Subcutaneous abdominal adipose tissue (tissue), 5 donors: Measurements from ENCODE around the gene MDH2.

Experiments
- H3K27ac ChIP-seq: one replicate; pipeline ENCODE4 v1.7.0; 2013; ENCODE audit warnings: low read depth, mild to moderate bottlenecking, inconsistent platforms, low read length, moderate library complexity
- H3K27me3 ChIP-seq, 5 donors: one replicate each; pipeline ENCODE4 v1.7.0; 2013; ENCODE audit warnings: low read length in 5 of 5, inconsistent platforms in 1 of 5; ENCODE audit not compliant: control insufficient read depth in 5 of 5, insufficient read depth in 4 of 5
- H3K36me3 ChIP-seq, 5 donors: one replicate each; pipeline ENCODE4 v1.7.0; 2013; ENCODE audit warnings: low read length in 5 of 5; ENCODE audit not compliant: control insufficient read depth in 5 of 5, insufficient read depth in 5 of 5
- H3K4me1 ChIP-seq, 5 donors: one replicate each; pipeline ENCODE4 v1.7.0; 2013; ENCODE audit warnings: low read length in 5 of 5, mild to moderate bottlenecking in 3 of 5, moderate library complexity in 1 of 5; ENCODE audit not compliant: control insufficient read depth in 5 of 5, insufficient read depth in 5 of 5
- H3K4me3 ChIP-seq, 5 donors: one replicate each; pipeline ENCODE4 v1.7.0; 2013; ENCODE audit warnings: low read length in 5 of 5, low read depth in 1 of 5
- H3K9ac ChIP-seq, 5 donors: one replicate each; pipeline ENCODE4 v1.7.0; 2013; ENCODE audit warnings: low read length in 5 of 5, mild to moderate bottlenecking in 4 of 5, moderate library complexity in 3 of 5
- H3K9me3 ChIP-seq, 5 donors: one replicate each; pipeline ENCODE4 v1.7.0; 2013; ENCODE audit warnings: low read length in 5 of 5; ENCODE audit not compliant: control insufficient read depth in 5 of 5
- donor health status: healthy.
- donor health status: healthy.
- donor health status: healthy.
- donor health status: healthy.
- donor health status: healthy.

Gene MDH2

DNA sequence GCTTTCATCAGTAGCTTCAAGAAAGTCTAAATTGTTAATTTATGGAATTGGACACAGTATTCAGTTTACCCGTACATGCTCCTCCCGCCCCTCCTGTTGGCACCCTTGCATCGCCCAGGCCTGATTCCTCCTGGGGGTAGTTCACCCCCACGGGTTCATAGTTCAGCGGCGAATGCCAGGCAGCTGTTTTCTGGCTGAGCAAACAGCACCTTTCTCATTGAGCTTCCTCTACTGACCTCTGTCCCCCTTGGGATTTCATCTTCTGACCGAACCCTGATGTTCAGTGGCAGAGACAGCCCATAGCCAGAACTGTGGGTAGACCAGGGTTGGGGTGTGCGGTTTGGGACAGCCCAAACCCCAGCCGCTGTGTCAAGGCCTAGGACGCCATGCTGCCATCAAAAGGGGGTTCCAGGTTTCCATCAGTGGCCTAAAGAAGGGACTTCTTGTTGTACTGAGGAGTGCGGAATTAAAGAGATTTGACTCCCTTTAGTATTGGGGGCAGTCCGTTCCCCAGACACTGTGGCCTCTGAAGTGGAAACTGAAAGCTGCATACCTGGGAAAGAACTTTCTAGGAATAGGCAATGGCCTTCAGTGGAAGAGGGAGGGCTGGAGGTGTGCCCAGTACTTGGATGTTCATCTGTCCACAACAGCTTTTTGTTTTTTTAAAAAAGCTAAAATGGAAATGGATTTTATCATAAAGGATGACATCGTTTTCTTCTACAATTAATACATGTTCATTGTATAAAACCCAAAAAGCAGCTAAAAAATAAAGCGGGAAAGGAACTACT is 19.0 kb downstream of the MDH2 start:
- H3K36me3 ChIP-seq = peaks cover 3 to 59% (median 55%) of the 10 kb centered on the region in 5 donors

DNA sequence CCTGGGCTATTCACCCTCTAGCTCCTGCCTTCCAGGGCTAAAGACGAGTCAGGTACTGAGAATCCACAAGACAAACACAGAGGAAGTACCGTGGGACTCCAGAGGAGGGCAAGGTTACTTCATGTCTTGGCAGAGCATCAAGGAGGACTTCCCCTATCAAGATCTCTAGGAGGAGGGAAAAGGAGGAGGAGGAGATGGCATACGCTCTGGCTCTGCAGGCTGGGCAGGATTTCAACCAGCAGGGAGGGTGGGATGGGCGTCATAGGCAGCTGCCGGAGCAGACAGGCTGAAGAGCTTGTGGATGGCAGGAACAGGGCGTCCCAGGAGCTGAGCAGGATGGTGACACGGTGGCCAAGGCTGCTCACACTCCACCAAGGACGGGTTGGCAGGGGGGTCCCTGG is 21.3 kb downstream of the MDH2 start:
- Histone ChIP-seq H3K27ac (no peak overlapping the region), H3K4me3 (no peak overlapping the region), H3K4me1 (peaks cover 0 to 3% (median 0%) of the 10 kb centered on the region in 5 donors), H3K9me3 (no peaks in the 10 kb centered on the region), H3K9ac (no peak overlapping the region), H3K36me3 (peaks cover 3 to 37% (median 34%) of the 10 kb centered on the region in 5 donors), H3K27me3 (no peaks in the 10 kb centered on the region)

More for the DNA sequence above, 19.0 kb downstream of the MDH2 start:
- H3K9me3 ChIP-seq = no peaks in the 10 kb centered on the region
- no peak overlapping the region for H3K4me3 ChIP-seq
- no peak overlapping the region for H3K27ac ChIP-seq
- H3K9ac ChIP-seq = no peak overlapping the region
- peaks cover 0 to 3% (median 0%) of the 10 kb centered on the region in 5 donors for H3K4me1 ChIP-seq
- no peaks in the 10 kb centered on the region for H3K27me3 ChIP-seq

DNA sequence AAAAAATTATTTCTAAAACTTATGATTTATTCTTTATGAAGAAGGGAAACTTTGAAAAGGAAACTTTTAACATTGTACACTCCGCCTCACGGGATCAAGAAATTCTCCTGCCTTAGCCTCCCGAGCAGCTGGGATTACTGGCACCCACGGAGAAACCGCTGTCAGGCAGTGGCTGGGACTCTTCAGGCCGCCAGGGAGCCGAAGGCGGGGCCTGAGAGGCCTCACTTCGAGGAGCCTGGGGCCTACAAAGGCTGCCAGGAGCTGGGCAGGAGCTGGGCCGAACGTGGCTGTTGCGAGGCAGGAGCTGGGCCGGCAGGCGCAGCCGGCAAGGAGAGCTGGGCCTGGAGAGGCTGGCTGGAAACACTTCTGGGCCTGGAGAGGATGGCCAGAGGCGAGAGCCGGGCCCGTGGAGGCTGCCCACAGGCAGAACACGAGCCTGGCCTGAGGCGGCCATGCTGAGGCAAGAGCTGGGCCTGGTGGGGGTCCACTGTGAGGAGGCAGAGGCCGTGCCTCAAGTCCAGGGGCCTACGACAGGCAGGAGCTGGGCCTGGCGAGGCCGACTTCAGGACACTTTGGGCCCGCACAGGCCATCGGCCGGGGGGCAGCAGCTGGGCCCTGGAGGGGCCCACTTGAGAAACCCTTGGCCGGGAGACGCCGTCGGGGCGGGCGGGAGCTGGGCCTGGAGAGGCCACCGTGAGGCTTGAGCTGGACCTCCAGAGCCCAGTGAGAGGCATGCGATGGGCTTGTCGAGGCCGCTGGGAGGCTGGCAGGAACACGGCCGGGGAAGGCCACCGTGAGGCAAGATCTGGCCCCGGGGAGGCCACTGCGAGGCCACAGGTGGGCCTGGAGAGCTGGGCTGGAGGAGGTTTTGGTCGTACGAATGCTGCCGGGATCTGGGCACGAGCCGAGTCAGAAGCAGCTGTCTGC is 23.7 kb downstream of the MDH2 start:
- H3K27me3 ChIP-seq = no peaks in the 10 kb centered on the region
- peaks cover 0 to 3% (median 0%) of the 10 kb centered on the region in 5 donors for H3K4me1 ChIP-seq
- no peak overlapping the region for H3K27ac ChIP-seq
- H3K4me3 ChIP-seq = no peak overlapping the region
- H3K9me3 ChIP-seq = peaks cover 0 to 10% (median 6%) of the 10 kb centered on the region in 5 donors
- H3K36me3 ChIP-seq = peaks cover under 1 to 13% (median 11%) of the 10 kb centered on the region in 5 donors
- H3K9ac ChIP-seq = no peak overlapping the region

DNA sequence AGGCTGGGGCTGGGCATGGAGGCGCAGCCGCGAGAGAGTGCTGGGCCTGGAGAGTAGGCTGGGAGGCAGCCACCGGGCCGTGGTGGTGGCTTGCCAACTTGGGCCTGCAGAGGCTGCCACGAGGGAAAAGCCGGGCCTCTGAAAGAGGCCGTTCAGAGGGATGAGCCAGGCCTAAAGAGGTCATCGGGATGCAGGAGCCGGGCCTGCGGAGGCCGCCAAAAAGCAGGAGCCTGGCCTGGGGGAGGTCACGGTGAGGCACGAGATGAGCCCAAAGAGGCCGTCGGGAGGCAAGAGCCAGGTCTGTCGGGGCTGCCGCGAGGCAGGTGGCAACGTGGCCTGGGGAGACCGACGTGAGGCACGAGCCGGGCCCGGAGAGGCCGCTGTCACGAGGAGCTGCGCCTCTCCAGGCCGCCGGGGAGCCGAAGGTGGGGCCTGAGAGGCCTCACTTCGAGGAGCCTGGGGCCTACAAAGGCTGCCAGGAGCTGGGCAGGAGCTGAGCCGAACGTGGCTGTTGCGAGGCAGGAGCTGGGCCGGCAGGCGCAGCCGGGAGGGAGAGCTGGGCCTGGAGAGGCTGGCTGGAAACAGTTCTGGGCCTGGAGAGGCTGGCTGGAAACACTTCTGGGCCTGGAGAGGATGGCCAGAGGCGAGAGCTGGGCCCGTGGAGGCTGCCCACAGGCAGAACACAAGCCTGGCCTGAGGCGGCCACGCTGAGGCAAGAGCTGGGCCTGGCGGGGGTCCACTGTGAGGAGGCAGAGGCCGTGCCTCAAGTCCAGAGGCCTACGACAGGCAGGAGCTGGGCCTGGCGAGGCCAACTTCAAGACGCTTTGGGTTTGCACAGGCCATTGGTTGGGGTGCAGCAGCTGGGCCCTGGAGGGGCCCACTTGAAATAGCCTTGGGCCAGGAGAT is 24.6 kb downstream of the MDH2 start:
- Histone ChIP-seq H3K36me3 (peaks cover 0 to 4% (median 3%) of the 10 kb centered on the region in 5 donors), H3K4me3 (no peak overlapping the region), H3K4me1 (peaks cover 0 to 3% (median 0%) of the 10 kb centered on the region in 5 donors), H3K9ac (no peak overlapping the region), H3K27ac (no peak overlapping the region), H3K27me3 (no peaks in the 10 kb centered on the region), H3K9me3 (peaks cover 0 to 10% (median 6%) of the 10 kb centered on the region in 5 donors)

DNA sequence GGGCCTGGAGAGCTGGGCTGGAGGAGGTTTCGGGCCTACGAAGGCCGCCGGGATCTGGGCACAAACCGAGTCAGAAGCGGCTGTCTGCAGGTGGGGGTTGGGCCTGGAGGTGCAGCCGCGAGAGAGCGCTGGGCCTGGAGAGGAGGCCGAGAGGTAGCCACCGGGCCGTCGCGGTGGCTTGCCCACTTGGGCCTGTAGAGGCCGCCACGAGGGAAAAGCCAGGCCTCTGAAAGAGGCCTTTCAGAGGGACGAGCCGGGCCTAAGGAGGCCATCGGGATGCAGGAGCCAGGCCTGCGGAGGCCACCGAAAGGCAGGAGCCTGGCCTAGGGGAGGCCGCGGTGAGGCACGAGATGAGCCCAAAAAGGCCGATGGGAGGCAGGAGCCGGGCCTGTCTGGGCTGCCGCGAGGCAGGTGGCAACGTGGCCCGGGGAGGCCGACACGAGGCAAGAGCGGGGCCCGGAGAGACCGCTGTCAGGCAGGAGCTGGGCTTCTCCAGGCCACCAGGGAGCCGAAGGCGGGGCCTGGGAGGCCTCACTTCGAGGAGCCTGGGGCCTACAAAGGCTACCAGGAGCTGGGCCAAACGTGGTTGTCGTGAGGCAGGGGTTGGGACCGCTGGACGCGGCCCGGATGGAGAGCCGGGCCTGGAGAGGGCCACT is 25.6 kb downstream of the MDH2 start:
- no peak overlapping the region for H3K27ac ChIP-seq
- H3K9me3 ChIP-seq = peaks cover 0 to 10% (median 6%) of the 10 kb centered on the region in 5 donors
- peaks cover 0 to 3% (median 0%) of the 10 kb centered on the region in 5 donors for H3K4me1 ChIP-seq
- no peak overlapping the region for H3K9ac ChIP-seq
- H3K36me3 ChIP-seq = no peaks in the 10 kb centered on the region
- H3K27me3 ChIP-seq = no peaks in the 10 kb centered on the region
- no peak overlapping the region for H3K4me3 ChIP-seq

DNA sequence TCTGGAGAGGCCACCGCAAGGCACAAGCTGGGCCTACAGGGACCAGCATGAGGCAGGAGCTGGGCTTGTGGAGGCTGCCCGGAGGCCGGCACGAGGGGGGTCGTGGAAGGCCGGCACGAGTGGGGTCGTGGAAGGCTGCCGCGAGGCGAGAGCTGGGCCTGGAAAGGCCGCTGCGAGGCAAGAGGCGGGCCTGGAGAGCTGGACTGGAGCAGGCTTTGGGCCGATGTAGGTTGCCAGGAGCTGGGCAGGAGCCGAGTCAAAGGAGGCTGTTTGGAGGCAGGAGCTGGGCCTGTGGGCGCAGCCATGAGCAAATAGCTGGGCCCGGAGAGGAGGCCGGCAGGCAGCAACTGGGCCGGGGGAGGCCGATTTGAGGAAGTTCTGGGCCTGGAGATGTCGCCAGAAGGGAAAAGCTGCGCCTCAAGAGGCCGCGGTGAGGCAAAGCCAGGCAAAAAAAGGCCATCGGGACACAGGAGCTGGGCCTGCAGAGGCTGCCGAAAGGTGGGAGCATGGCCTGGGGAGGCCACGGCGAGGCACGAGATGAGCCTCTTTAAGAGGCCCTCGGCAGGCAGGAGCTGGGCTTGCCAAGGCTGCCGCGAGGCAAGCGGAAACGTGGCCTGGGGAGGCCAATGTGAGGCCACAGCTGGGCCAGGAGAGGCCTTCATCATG is 26.5 kb downstream of the MDH2 start:
- Histone ChIP-seq H3K9ac (no peak overlapping the region), H3K4me3 (no peak overlapping the region), H3K27me3 (no peaks in the 10 kb centered on the region), H3K4me1 (no peaks in the 10 kb centered on the region), H3K27ac (no peak overlapping the region), H3K9me3 (peaks cover 0 to 10% (median 6%) of the 10 kb centered on the region in 5 donors), H3K36me3 (no peaks in the 10 kb centered on the region)

DNA sequence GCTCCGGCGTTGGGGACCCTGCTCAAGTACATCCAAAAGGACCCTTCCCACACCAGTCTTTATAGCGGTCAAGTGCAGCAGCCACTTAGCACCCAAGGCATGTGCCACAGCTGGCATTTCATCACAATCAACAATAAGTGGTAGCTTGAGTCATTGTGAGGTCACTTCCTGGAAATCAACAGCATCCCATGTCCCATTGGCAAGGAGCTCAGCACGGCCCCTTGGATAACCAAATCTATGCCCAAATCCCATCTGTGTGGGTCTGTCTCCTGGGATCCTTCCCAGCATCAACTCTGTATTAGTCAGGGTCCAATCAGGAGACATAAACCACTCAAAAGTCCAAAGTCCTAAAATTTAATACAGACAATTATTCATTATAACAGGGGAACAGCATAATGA is 27.1 kb downstream of the MDH2 start:
- Histone ChIP-seq H3K4me1 (no peaks in the 10 kb centered on the region), H3K9me3 (peaks cover 0 to 10% (median 6%) of the 10 kb centered on the region in 5 donors), H3K4me3 (no peak overlapping the region), H3K9ac (no peak overlapping the region), H3K27ac (no peak overlapping the region), H3K27me3 (no peaks in the 10 kb centered on the region), H3K36me3 (no peaks in the 10 kb centered on the region)

DNA sequence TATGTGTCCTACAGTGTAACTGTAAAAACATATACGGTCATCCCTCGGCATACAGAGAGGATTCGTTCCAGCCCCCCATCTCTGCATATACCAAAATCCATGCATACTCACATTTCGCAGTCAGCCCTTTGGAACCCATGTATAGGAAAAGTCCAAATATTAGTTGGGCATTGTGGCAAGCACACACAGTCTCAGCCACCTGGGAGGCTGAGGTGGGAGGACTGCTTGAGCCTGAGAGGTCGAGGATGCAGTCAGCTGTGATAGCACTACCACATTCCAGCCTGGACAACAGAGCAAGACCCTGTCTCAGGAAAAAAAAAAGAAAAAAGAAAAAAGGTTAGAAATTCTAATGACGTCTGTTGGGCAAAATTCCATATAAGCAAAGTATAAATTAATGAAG is 29.1 kb downstream of the MDH2 start:
- Histone ChIP-seq H3K27me3 (no peaks in the 10 kb centered on the region), H3K4me3 (no peak overlapping the region), H3K9me3 (peaks cover 0 to 10% (median 6%) of the 10 kb centered on the region in 5 donors), H3K4me1 (no peaks in the 10 kb centered on the region), H3K9ac (no peak overlapping the region), H3K36me3 (no peaks in the 10 kb centered on the region), H3K27ac (no peak overlapping the region)

DNA sequence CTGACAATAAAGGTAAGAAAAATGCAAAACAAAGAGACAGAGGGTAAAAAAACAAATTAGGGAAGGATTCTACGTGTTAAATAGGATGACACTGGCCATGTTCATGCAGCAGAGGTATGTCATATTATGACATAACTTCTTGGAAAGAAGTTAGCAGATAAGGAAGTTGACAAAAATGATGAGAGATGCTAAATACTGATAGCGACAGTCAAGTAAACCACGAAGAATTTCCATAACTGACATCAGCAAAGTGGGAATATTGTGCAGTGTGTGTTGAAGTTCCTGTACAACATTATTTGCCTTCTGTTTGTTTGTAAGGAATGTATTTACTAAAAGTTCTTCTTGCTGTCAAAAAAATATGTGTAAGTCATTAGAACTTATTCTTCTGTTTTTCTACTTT is 29.5 kb downstream of the MDH2 start:
- Histone ChIP-seq H3K9ac (no peak overlapping the region), H3K9me3 (peaks cover 0 to 10% (median 6%) of the 10 kb centered on the region in 5 donors), H3K4me1 (no peaks in the 10 kb centered on the region), H3K27ac (no peak overlapping the region), H3K27me3 (no peaks in the 10 kb centered on the region), H3K4me3 (no peak overlapping the region), H3K36me3 (no peaks in the 10 kb centered on the region)
